Measurements from ENCODE around the gene FAM118A.
"Not testable (repeated sequence)": the region's sequence is repeated elsewhere in the genome, so short reads cannot be mapped to it uniquely, and the experiment has no call there.

Gene FAM118A

DNA sequence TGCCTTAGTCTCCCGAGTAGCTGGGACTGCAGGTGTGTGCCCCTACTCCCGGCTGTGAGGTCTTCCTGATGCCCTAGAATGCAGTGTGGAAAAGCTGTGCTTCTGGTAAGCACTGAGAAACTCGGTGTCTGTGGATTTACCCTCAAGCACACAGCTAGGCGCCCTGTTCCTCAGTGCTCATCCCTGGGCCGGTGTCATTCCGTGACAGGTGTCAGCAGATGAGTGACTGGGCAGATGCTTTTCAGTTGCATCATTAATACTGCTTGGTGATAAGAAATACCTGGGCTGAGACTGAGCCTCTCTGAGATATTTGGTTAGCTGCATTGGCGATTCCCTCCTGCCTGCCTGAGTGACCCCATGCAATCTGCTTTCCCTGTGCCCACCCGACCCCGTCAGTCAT, 21.8 kb downstream of the FAM118A start:
- no peak for DNase-seq (ENCODE audit: low spot score)

DNA sequence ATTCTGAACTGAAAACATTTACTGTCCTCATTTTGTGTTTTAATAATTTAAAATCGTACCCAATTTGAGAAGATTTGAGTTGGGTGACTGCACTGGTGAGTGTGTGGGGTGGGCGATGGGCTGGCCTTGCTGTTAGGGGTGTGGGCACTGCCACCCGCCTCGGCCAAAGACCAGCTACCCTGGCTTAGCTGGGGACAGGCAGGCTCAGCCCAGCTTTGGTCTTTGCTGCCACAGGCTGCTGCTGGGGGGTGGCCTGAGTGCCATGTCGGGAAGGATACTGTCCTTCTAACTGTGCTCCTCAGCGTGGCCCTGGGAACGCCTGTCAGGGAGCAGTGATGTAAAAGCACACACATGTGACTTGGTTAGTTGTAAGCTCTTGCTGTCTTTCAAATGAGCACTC, 22.3 kb downstream of the FAM118A start:
- DNase-seq (ENCODE audit: low spot score), result no peak

- no peak for DNase-seq (ENCODE audit: low spot score)
Measured at GRCh38 chr22:45334068-45334467, 24.3 kb downstream of the FAM118A start.

DNA sequence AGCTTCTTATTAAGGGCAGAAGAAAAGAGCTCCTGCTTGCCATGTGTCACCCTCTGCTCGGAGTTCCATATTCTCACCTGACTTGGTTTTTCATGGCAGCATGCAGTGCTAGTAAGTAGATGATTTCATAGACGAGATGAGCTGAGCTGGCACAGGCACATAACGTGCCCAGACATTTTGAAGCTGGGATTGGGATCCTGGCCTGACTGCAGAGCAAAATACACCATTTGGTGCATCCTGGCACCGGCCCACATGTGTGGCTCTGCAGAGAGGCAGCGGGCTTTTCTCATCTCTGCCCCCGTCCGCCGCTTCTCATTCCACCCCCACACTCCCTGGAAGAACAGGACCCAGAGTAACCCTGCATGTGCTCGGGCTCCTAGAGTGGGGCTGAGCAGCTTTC, 24.8 kb downstream of the FAM118A start:
- no peak for DNase-seq (ENCODE audit: low spot score)

DNA sequence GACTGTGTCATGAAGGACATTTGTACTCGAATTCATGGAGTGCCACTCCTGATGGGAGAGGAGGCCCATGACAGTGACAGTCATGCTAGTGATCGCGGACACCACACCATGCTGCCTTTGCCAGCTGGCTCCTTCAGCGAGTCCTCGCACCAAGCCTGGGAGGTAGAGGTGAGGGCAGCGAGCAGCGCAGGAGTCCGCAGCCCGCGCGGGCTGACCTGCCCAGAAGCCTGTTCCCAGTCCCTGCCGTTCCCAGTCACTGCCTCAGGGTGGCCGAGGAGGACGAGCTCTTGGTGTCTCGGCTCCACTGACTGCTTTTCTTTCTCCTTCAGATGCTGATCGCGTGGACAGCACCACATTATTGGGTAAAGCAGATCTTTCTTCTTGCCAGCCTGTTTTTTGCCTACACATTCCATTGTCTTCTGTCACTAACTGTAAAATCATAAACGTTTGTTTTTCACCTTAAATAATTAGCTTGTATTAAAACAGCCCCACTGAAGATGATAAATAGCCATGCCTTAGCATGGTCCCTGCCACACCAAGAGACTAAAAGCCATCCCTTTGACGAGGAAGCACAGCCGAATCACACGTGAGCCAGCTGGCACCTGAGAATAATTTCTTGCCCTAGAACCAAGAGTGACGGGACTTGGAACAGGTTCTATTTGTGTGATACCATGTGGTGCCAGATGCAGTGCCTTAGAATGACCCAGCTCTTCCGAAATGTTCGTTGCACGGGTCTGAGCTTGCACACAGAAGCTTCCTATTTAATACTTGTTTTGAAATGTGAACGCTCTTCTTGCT, 25.5 kb downstream of the FAM118A start:
- DNase-seq (ENCODE audit: low spot score), result peak; percentile 67

GRCh38 chr22:45335854-45336522, 26.3 kb downstream of the FAM118A start:
- no peak for DNase-seq (ENCODE audit: low spot score)

- DNase-seq (ENCODE audit: low spot score), result no peak
Measured at GRCh38 chr22:45336971-45337431, 27.3 kb downstream of the FAM118A start.

DNA sequence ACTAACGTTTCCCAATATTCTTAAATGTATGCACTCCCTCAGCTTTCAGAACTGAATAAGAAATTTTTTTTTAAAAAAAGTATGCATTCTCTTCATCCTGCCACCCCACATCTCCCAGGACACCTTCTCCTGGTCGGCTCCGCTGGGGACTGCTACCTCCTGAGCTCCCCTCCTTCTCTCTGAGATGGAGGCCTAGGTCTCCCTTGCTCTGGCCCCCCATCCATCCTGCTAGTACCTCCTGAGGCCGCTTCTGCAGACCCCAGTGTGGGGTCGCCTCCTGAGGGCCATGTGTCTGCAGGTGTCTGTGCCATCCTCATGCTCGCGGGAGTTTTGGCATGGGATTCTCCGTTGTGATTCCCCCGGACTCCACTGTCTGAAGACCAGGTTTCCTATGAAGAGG, 27.8 kb downstream of the FAM118A start:
- DNase-seq (ENCODE audit: low spot score), result no peak

GRCh38 chr22:45338795-45339194, 29.1 kb downstream of the FAM118A start:
- no peak for DNase-seq (ENCODE audit: low spot score)

DNA sequence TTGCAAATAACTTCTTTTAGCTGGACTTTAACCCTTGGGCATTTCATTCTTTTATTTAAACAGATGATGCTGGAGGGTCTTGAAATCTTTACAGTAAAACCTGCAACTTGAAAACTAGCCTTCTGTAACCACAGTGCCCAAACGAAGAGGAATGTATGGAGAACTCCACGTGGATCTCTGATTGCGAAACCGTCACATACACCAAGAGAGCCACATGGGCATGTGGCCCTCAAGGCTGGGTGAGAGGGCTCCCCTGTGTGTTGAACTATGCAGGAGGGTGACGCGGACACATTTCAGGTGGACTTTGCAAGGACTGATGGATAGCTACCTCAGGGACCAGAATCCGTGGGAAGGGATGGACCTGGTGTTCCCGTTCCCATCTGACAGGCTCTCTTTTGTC, 30.6 kb downstream of the FAM118A start:
- no peak for DNase-seq (ENCODE audit: low spot score)

GRCh38 chr22:45341498-45341897, 31.8 kb downstream of the FAM118A start:
- DNase-seq (ENCODE audit: low spot score), result no peak

DNA sequence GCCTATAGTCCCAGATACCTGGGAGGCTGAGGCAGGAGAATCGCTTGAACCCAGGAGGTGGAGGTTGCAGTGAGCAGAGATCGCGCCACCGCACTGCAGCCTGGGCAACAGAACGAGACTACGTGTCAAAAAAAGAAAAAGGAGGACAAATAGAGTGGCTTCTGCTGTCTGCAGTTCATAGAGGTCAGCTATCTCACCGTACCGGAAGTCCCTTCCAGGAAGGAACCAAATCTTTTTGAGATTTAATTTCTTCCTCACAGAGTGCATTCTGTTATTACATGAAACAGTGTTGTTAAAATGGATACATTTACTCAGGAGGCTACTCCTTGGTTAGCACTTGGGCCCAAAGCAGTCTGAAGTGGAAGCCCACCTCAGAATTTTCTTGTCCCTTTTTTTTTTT, 33.4 kb downstream of the FAM118A start:
- DNase-seq (ENCODE audit: low spot score), result no peak

DNA sequence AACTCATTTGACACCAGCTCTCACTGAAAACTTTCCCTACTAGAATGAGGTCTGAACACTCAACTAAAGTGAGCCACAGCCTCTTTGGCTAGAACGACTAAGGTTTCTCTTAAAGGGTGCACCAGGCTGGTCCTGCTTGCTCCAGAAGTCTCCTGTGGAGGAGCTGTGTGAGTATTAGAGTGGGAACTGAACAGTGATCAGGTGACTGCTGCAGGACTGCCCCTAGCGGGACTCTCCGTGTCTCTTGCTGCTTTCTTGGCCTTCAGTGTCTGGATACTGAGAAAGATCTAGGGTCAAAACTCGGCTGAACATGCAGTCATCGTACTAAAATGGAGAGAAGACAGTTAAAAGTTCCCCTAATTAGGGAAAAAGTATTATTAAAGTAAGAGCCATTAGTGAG, 34.6 kb downstream of the FAM118A start:
- DNase-seq (ENCODE audit: low spot score), result no peak

- DNase-seq (ENCODE audit: low spot score), result no peak
Measured at GRCh38 chr22:45349916-45350315, 40.2 kb downstream of the FAM118A start.

DNA sequence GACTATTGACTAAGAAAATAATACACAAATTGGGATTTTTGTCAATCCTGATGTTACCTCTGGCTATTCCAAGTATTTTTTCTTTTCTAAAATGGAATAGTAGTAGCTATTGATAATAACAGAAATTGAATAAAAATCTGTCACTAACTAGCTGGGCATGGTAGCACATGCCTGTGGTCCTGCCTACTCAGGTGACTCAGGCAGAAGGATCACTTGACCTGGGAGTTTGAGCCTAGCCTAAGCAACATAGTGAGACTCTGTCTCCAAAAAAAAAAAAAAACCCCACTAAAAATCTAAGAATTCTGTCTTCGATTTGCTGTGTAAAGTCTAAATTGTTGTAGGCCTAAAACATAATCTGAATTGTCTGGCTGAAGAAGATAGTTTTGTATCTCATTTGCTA, 42.2 kb downstream of the FAM118A start:
- no peak for DNase-seq (ENCODE audit: low spot score)

- not testable (repeated sequence) for DNase-seq (ENCODE audit: low spot score)
Measured at GRCh38 chr22:45352757-45353156, 43.0 kb downstream of the FAM118A start.

DNA sequence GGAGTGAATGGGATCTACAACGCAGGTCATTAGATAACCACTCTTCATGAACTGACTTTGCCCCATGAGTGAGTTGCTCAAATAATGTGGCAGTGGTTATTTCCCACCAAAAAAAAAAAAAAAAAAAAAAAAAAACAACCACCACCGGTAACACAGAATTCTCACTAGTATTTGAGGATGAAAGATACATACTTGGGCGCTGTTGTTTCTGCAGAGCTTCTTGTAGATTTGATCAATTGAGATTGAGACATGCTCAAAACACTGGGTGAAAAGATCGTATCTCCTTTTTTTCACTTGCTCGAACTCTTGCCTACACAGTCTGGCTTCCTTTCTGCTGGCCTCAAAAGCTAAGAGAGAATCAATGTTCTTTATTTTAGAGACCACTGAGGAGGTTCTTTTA, 44.1 kb downstream of the FAM118A start:
- DNase-seq (ENCODE audit: low spot score), result no peak

DNA sequence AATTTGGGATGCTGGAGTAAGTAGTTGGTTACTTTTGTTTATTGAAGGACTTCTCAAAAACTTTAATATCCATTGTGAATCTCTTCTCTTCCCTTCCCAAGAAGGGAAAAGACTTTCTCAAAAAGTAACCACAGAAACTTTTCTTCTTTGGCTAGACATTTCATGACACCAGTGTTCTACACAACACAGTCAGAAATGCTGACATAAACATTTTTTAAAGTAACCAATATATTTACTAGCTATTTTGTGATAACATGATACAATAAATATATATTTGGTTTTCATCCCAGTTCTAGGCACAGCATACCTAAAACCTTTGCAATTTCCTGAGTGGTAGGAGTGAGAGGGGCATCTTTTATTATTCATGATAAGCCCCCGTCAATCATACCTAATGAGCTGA, 47.8 kb downstream of the FAM118A start:
- DNase-seq (ENCODE audit: low spot score), result no peak

- DNase-seq (ENCODE audit: low spot score), result no peak
Measured at GRCh38 chr22:45358127-45358526, 48.4 kb downstream of the FAM118A start.

DNA sequence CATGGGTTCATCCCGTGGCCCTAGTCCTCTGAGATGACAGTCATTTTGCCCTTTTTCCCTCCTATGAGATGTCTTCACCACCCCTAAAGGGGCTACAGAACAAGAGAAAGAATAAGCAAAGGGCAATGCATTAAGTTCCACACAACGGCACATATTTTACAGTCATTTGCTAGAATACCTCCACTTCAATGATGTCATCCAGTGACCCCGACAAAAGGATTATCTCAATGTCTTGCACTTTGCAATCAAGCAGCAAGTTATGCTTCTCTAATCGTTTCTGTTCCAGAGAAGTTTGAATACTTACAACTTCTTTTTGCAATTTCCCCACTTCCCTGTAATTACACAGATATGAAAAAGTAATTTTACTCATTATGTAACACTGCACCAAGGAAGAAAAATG, 49.9 kb downstream of the FAM118A start:
- no peak for DNase-seq (ENCODE audit: low spot score)

GRCh38 chr22:45366713-45367112, 57.0 kb downstream of the FAM118A start:
- DNase-seq (ENCODE audit: low spot score), result no peak

DNA sequence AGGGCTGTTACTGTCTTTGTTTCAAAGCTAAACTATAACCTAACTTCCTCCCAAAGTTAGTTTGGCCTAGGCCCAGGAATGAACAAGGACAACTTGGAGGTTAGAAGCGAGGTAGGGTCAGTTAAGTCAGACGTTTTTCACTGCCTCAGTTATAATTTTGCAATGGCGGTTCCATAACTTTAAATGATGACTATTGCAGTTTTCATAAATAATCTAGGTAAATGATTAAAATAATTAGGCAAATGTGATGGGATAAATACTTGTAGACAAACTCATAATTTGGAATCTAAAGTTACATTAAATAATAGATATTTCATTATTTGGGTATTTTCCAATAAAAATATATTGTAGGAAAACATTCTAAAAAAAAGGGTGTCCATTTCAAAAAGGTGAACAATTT, 63.9 kb downstream of the FAM118A start:
- not testable (repeated sequence) for DNase-seq (ENCODE audit: low spot score)

- no peak for DNase-seq (ENCODE audit: low spot score)
Measured at GRCh38 chr22:45376009-45376408, 66.3 kb downstream of the FAM118A start.

DNA sequence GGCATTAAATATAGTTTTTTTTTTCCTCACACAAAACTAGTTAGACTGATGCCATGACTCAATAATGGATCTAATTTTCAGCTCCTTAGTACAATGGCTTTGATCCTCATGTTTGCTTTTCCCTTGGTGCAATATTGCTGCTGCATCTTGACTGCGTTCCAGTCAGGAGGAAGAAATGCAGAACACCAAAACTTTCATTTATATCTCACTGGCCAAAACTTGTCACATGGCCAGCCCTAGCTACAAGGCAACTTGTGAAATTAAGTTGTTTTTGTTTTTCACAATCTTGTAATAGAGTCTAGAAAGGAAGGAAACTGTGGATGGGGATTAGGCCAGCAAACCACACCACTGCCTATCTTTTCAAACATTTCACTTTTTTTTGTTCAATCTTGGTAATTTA, 67.0 kb downstream of the FAM118A start:
- no peak for DNase-seq (ENCODE audit: low spot score)

Data from ecto neural progenitor cell (in vitro differentiated cells).